Naive thymus-derived CD4-positive, alpha-beta T cell (primary cell): ENCODE data around the gene RASA2. TPM values are rescaled to one million over a fixed set of nuclear protein-coding genes. Genes with fewer than 3 reads are reported as not detected.
A peak's percentile ranks its signal among the peaks of the same experiment; 100 is the strongest.

ENCODE experiments used
- ATAC-seq: fragments of 150-1000 bp; cut with Tn5 transposase; 2 replicates; pipeline ENCODE4 v1.10.0; 2021; ENCODE audit warnings: mild to moderate bottlenecking, moderate library complexity
- CTCF ChIA-PET: fragments of 350-600 bp; sonication (Branson Sonifier 250); formaldehyde crosslinking; loops from one replicate; lab custom pipeline; 2021; ENCODE audit warnings: antibody characterized with exemption; lab: Charles Lee
- POLR2A ChIA-PET: fragments of 350-600 bp; sonication (Branson Sonifier 250); formaldehyde crosslinking; loops from one replicate; lab custom pipeline; 2021; ENCODE audit warnings: antibody characterized with exemption, inconsistent platforms; lab: Charles Lee
- DNase-seq, 9 donors: peaks; one replicate each; pipeline versions ENCODE4 v3.0.0 to v3.0.0-alpha.2; 2020 to 2022; ENCODE audit warnings: mixed read lengths in 1 of 9
- H3K27ac ChIP-seq: one replicate; pipeline ENCODE4 v1.7.0; 2013; ENCODE audit warnings: mild to moderate bottlenecking, low read depth, low read length, moderate library complexity
- H3K27me3 ChIP-seq, 2 donors: one replicate each; pipeline ENCODE4 v1.7.0; 2013; ENCODE audit warnings: low read length in 2 of 2, mild to moderate bottlenecking in 2 of 2, moderate library complexity in 2 of 2; ENCODE audit not compliant: control insufficient read depth in 2 of 2, insufficient read depth in 2 of 2
- H3K36me3 ChIP-seq, 3 experiments: 1 replicate in 2 of 3; 2 replicates in 1 of 3; pipeline ENCODE4 v1.7.0; 2013; ENCODE audit warnings: low read length in 3 of 3, mild to moderate bottlenecking in 3 of 3, moderate library complexity in 1 of 3; ENCODE audit not compliant: insufficient read depth in 3 of 3, control insufficient read depth in 2 of 3
- H3K4me1 ChIP-seq, 2 donors: one replicate each; pipeline ENCODE4 v1.7.0; 2013; ENCODE audit warnings: low read length in 2 of 2, mild to moderate bottlenecking in 2 of 2, moderate library complexity in 1 of 2; ENCODE audit not compliant: control insufficient read depth in 2 of 2, insufficient read depth in 2 of 2
- H3K4me3 ChIP-seq: 2 replicates; pipeline ENCODE4 v1.7.0; 2013; ENCODE audit warnings: mild to moderate bottlenecking, low read length
- H3K9me3 ChIP-seq, 3 experiments: 1 replicate in 2 of 3; 2 replicates in 1 of 3; pipeline ENCODE4 v1.7.0; 2013; ENCODE audit warnings: low read length in 3 of 3; ENCODE audit not compliant: control insufficient read depth in 2 of 3
- H3K27ac Mint-ChIP-seq, 9 donors: one replicate each; pipeline ENCODE4 v1.8.0; 2020 to 2022; ENCODE audit warnings: mixed read lengths in 9 of 9, mild to moderate bottlenecking in 8 of 9, moderate library complexity in 5 of 9, inconsistent platforms in 2 of 9
- H3K27me3 Mint-ChIP-seq, 5 donors: one replicate each; pipeline ENCODE4 v1.8.0; 2021 to 2022; ENCODE audit warnings: mixed read lengths in 5 of 5, mild to moderate bottlenecking in 1 of 5
- H3K36me3 Mint-ChIP-seq, 5 donors: one replicate each; pipeline ENCODE4 v1.8.0; 2020 to 2022; ENCODE audit warnings: mixed read lengths in 5 of 5, mild to moderate bottlenecking in 3 of 5, inconsistent platforms in 1 of 5
- H3K4me1 Mint-ChIP-seq, 7 donors: one replicate each; pipeline ENCODE4 v1.8.0; 2020 to 2022; ENCODE audit warnings: mixed read lengths in 7 of 7, mild to moderate bottlenecking in 3 of 7, inconsistent platforms in 1 of 7
- H3K4me3 Mint-ChIP-seq, 10 donors: one replicate each; pipeline ENCODE4 v1.8.0; 2020 to 2022; ENCODE audit warnings: mild to moderate bottlenecking in 10 of 10, mixed read lengths in 10 of 10, moderate library complexity in 6 of 10, inconsistent platforms in 2 of 10
- H3K9me3 Mint-ChIP-seq, 11 donors: one replicate each; pipeline ENCODE4 v1.8.0; 2020 to 2022; ENCODE audit warnings: mixed read lengths in 11 of 11, mild to moderate bottlenecking in 4 of 11, inconsistent platforms in 1 of 11, moderate library complexity in 1 of 11
- intact Hi-C, 2 donors: fragments of 100-400 bp; cut with micrococcal nuclease; formaldehyde crosslinking; loops; one replicate each; pipeline ENCODE4 v1.15.1; 2023
- polyA plus RNA-seq, 2 donors: library from polyadenylated mRNA; unstranded; fragments of 300-500 nt; fragmentation: Illumina TruSeq; gene quantifications; one replicate each; pipeline ENCODE4 v1.2.3, GENCODE V29; 2021
- total RNA-seq, 6 experiments: library from RNA in 5 of 6; stranded (reverse) in 5 of 6; gene quantifications; 1 replicate in 5 of 6; 2 replicates in 1 of 6; pipeline ENCODE4 v1.2.3 and lab custom pipeline; 2021 to 2026

Gene RASA2
- total and polyA plus RNA-seq, 7 experiments from 2014 or later = 51.0 to 120 (median 77.3) TPM

DNA sequence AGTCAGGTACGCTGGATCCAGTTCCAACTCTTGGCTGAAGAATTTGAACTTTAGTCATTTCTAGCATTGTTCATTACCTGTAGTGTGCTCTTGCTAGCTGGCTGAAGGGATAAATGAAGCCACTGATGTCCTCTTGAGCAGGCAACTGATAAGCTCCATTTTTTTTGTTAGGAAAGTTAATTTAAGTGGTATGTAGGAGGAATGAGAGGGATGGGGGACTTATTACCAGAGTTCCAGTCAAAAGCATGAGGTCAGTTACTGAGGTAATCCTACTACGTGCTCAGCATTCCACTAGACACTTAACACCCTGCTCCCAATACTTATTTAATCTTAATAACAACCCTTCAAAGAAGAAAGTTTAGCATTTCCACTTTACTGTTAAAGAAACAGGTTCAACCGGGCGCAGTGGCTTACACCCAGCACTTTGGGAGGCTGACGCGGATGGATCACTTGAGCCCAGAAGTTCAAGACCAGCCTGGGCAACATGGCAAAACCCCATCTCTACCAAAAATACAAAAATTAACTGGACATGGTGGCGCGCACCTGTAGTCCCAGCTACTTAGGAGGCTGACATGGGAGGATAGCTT lies 2.0 kb upstream of the RASA2 start:
- H3K9me3 ChIP-seq = no peaks in the 10 kb centered on the region
- no peak overlapping the region for H3K27ac ChIP-seq
- ATAC-seq (no peak), DNase-seq (no peak)
- intact Hi-C loops = loop anchor here (1.0 to 10.0 kb wide), 4 partner anchors 10 to 1240 kb away; partner anchors contain the start of genes RNF7 (in 1 of the 2) and TRPC1 (in 1 of the 2)
- H3K9me3 Mint-ChIP-seq = peaks cover 0 to 3% (median 0%) of the 10 kb centered on the region in 11 donors
- POLR2A ChIA-PET = interaction anchor here (0.9 to 4.8 kb wide), 6 partner anchors 8 to 68 kb away, joined by 3 to 31 read pairs (median 4); no protein-coding TSS in a partner anchor
- H3K36me3 Mint-ChIP-seq = peaks cover 0 to 12% (median 0%) of the 10 kb centered on the region in 5 donors
- no peak overlapping the region for H3K4me3 ChIP-seq
- H3K36me3 ChIP-seq = no peaks in the 10 kb centered on the region
- H3K27me3 ChIP-seq = no peaks in the 10 kb centered on the region
- no peaks in the 10 kb centered on the region for H3K27me3 Mint-ChIP-seq
- H3K27ac Mint-ChIP-seq = peak overlapping the region in 6 of 9 donors; percentile 10 to 95 (median 90)
- CTCF ChIA-PET = interaction anchor here (1.0 kb wide), 1 partner anchor 9 kb away, joined by 3 read pairs; no protein-coding TSS in a partner anchor
- H3K4me1 ChIP-seq = peaks cover 33 to 36% of the 10 kb centered on the region in 2 donors
- peaks cover 34 to 54% (median 45%) of the 10 kb centered on the region in 7 donors for H3K4me1 Mint-ChIP-seq
- H3K4me3 Mint-ChIP-seq = peak overlapping the region in 5 of 10 donors; percentile 22 to 97 (median 88)

DNA sequence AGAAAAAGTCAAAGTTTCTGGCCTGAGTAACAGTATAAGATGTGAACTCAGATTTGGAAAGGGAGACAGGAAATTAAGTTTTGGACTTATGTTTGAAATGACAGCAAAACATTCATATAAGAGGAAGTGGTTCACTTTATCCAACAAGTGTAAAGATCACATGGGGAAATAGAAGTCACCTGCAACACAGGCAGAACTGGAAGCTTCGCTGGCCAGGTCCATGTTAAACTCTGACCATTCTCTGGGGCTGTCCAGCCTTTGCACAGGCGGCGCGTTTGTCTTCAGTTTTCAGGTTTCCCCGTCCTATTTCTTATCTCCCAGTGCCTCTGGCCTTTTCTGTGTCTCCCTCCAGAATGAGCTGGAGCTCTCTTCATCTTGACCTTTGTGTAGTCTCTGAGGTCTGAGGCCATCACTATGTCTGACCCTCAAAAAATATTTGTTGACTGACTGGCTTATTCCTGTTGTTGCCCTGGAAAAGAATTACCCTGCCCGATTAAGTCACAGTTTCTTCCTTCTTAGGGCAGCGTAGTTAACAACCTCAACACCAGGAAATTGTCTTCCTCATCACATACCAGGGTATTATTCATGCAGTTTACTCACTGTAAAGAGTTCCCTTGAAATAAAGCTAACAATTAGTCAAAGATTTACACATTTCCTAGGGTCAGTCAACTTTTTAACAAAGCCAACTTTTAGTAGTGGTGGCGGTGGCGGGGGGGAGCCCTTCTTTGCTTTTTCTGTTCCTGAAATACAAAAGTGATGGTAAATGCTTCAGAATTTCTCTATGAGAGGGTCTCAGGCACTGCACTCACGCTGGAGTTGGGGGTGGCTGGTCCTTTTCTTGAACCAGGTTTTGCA lies 959 bp upstream of the RASA2 start:
- H3K4me1 ChIP-seq = peaks cover 43 to 46% of the 10 kb centered on the region in 2 donors
- H3K27ac ChIP-seq = peak overlapping the region; percentile 73
- Mint-ChIP-seq H3K27me3 (no peaks in the 10 kb centered on the region), H3K27ac (peak overlapping the region; percentile 89 to 99 (median 93)), H3K4me3 (peak overlapping the region; percentile 72 to 97 (median 90)), H3K9me3 (peaks cover 0 to 3% (median 0%) of the 10 kb centered on the region in 11 donors), H3K4me1 (peaks cover 40 to 65% (median 56%) of the 10 kb centered on the region in 7 donors), H3K36me3 (peaks cover 0 to 18% (median 2%) of the 10 kb centered on the region in 5 donors)
- H3K9me3 ChIP-seq = no peaks in the 10 kb centered on the region
- POLR2A ChIA-PET = interaction anchor here (0.8 to 4.8 kb wide), 15 partner anchors 9 to 255 kb away, joined by 3 to 91 read pairs (median 8); no protein-coding TSS in a partner anchor
- ATAC-seq = peak; percentile 14
- CTCF ChIA-PET = interaction anchor here (1.0 to 2.6 kb wide), 4 partner anchors 8 to 76 kb away, joined by 3 to 14 read pairs (median 4); no protein-coding TSS in a partner anchor
- H3K27me3 ChIP-seq = no peaks in the 10 kb centered on the region
- intact Hi-C loops = loop anchor here (1.0 to 10.0 kb wide), 6 partner anchors 12 to 1239 kb away; partner anchors contain the start of genes RNF7 (in 2 of the 2) and TRPC1 (in 1 of the 2)
- peak in 3 of 9 donors; percentile 23 to 33 (median 32) for DNase-seq
- peak overlapping the region; percentile 49 for H3K4me3 ChIP-seq
- no peaks in the 10 kb centered on the region for H3K36me3 ChIP-seq

DNA sequence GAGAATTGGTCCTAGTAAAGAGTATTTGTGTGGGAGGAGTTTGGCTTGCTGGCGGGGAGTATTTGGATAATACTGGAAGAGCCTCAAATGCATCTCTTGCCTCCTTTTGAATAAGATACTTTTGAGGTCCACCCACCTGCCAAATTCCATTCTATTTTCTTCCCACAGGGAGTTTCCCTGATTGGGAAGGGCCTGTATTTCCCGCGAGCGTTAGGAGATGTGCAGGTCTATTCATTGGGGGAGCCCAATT lies 406 bp upstream of the RASA2 start:
- no peak for ATAC-seq
- Mint-ChIP-seq H3K36me3 (peaks cover 0 to 22% (median 4%) of the 10 kb centered on the region in 5 donors), H3K9me3 (peaks cover 0 to 3% (median 0%) of the 10 kb centered on the region in 11 donors), H3K27me3 (no peaks in the 10 kb centered on the region), H3K27ac (peak overlapping the region; percentile 89 to 99 (median 93)), H3K4me1 (peaks cover 43 to 70% (median 61%) of the 10 kb centered on the region in 7 donors), H3K4me3 (peak overlapping the region; percentile 72 to 97 (median 90))
- intact Hi-C loops = loop anchor here (2.0 to 10.0 kb wide), 5 partner anchors 66 to 1238 kb away; partner anchors contain the start of genes RNF7 (in 2 of the 2) and TRPC1 (in 1 of the 2)
- Histone ChIP-seq H3K27ac (peak overlapping the region; percentile 73), H3K27me3 (no peaks in the 10 kb centered on the region), H3K9me3 (no peaks in the 10 kb centered on the region), H3K36me3 (no peaks in the 10 kb centered on the region), H3K4me3 (peak overlapping the region; percentile 49), H3K4me1 (peaks cover 49 to 50% of the 10 kb centered on the region in 2 donors)
- DNase-seq = no peak
- POLR2A ChIA-PET = interaction anchor here (0.8 to 4.8 kb wide), 14 partner anchors 11 to 256 kb away, joined by 3 to 91 read pairs (median 10); no protein-coding TSS in a partner anchor
- CTCF ChIA-PET = interaction anchor here (1.0 to 2.6 kb wide), 4 partner anchors 11 to 75 kb away, joined by 3 to 14 read pairs (median 4); no protein-coding TSS in a partner anchor

- Histone ChIP-seq H3K27ac (peak overlapping the region; percentile 94), H3K9me3 (no peaks in the 10 kb centered on the region), H3K4me3 (peak overlapping the region; percentile 65), H3K4me1 (peaks cover 62% of the 10 kb centered on the region in 2 donors), H3K36me3 (no peaks in the 10 kb centered on the region), H3K27me3 (no peaks in the 10 kb centered on the region)
- ATAC-seq (peak; percentile 71), DNase-seq (peak in 8 of 9 donors; percentile 65 to 88 (median 86))
- peak overlapping the region; percentile 90 to 97 (median 93) for H3K27ac Mint-ChIP-seq
- H3K4me1 Mint-ChIP-seq = peaks cover 53 to 83% (median 74%) of the 10 kb centered on the region in 7 donors
- no peaks in the 10 kb centered on the region for H3K27me3 Mint-ChIP-seq
- peaks cover 0 to 22% (median 4%) of the 10 kb centered on the region in 5 donors for H3K36me3 Mint-ChIP-seq
- CTCF ChIA-PET = interaction anchor here (0.6 to 2.6 kb wide), 7 partner anchors 10 to 73 kb away, joined by 3 to 14 read pairs (median 4); no protein-coding TSS in a partner anchor
- H3K9me3 Mint-ChIP-seq = peaks cover 0 to 3% (median 0%) of the 10 kb centered on the region in 11 donors
- peak overlapping the region; percentile 89 to 97 (median 92) for H3K4me3 Mint-ChIP-seq
- intact Hi-C loops = loop anchor here (1.0 to 10.0 kb wide), 14 partner anchors 11 to 1237 kb away; partner anchors contain the start of genes RNF7 (in 2 of the 2), ATR (in 1 of the 2) and TRPC1 (in 1 of the 2)
- POLR2A ChIA-PET = interaction anchor here (0.6 to 4.8 kb wide), 39 partner anchors 9 to 310 kb away, joined by 3 to 91 read pairs (median 5); partner anchors contain the start of gene PXYLP1
Observed at GRCh38 chr3:141487521-141488252, 860 bp downstream of the RASA2 start.

DNA sequence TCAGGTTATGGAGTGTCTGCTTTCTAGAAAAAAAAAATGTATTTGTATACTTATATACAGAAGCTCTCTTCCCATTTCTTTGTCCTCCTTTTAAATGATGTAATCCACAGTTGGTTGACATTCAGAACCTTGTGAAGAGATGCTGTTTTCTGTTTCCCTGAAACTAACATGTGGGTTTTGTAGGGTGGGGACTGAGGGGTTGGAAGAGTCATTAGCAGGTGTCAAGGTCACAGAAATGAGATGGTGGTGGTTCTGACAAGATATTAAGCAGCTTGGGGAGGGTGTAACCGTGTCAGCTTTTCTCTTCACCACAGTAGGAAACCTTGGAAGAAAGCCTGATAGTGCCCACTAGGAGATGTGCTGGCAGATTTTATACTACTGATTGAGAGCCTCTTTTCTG lies 2.4 kb downstream of the RASA2 start:
- peak overlapping the region; percentile 94 for H3K27ac ChIP-seq
- peak overlapping the region; percentile 24 for H3K4me3 ChIP-seq
- POLR2A ChIA-PET = interaction anchor here (0.6 to 4.8 kb wide), 9 partner anchors 10 to 105 kb away, joined by 3 to 91 read pairs (median 3); no protein-coding TSS in a partner anchor
- ATAC-seq (no peak), DNase-seq (no peak)
- Mint-ChIP-seq H3K27ac (peak overlapping the region; percentile 33 to 96 (median 93)), H3K27me3 (no peaks in the 10 kb centered on the region), H3K36me3 (peaks cover 0 to 25% (median 4%) of the 10 kb centered on the region in 5 donors), H3K9me3 (peaks cover 0 to 1% (median 0%) of the 10 kb centered on the region in 11 donors), H3K4me1 (peaks cover 57 to 91% (median 84%) of the 10 kb centered on the region in 7 donors), H3K4me3 (peak overlapping the region; percentile 73 to 97 (median 86))
- no peaks in the 10 kb centered on the region for H3K27me3 ChIP-seq
- peaks cover 69 to 76% of the 10 kb centered on the region in 2 donors for H3K4me1 ChIP-seq
- CTCF ChIA-PET = interaction anchor here (1.0 to 1.4 kb wide), 2 partner anchors 10 to 71 kb away, joined by 6 read pairs; no protein-coding TSS in a partner anchor
- H3K36me3 ChIP-seq = no peaks in the 10 kb centered on the region
- H3K9me3 ChIP-seq = no peaks in the 10 kb centered on the region
- intact Hi-C loops = loop anchor here (5.0 to 10.0 kb wide), 3 partner anchors 77 to 1236 kb away; partner anchors contain the start of genes RNF7 (in 1 of the 2) and TRPC1 (in 1 of the 2)
